ENCODE results near the gene RNASEH1. TPM values are rescaled to one million over a fixed set of nuclear protein-coding genes. Genes with fewer than 3 reads are reported as not detected.

Gene RNASEH1
- total RNA-seq, 1 experiment from 2014 or later = 42.0 TPM

- H3K79me2 ChIP-seq (ENCODE audit: insufficient read depth, low read length) = no peaks in the 10 kb centered on the region
- no peaks in the 10 kb centered on the region for H3K9me3 ChIP-seq (ENCODE audit: control insufficient read depth, low read depth, low read length)
- no peak overlapping the region for H3K27ac ChIP-seq (ENCODE audit: insufficient read length, low read depth, low read length)
- H3K14ac ChIP-seq (ENCODE audit: insufficient read depth, low read length) = no peak overlapping the region
- WGBS (ENCODE audit: extremely low coverage, insufficient read length, low lambda C conversion rate) = no CpG with 5 or more reads among the region's 29 CpGs
- Mint-ChIP-seq H3K27me3 (ENCODE audit: low read depth) (no peaks in the 10 kb centered on the region), H3K36me3 (ENCODE audit: insufficient read depth in 1 of 3, low read depth in 3 of 3) (peaks cover 19 to 53% (median 34%) of the 10 kb centered on the region in 3 experiments), H3K9me3 (peaks cover 4% of the 10 kb centered on the region in 2 experiments), H3K4me1 (no peaks in the 10 kb centered on the region), H3K27ac (no peak overlapping the region), H3K4me3 (no peak overlapping the region)
- H2BK120ac ChIP-seq (ENCODE audit: low read depth, low read length, poor library complexity, severe bottlenecking) = no peak overlapping the region
- no peak overlapping the region for H2BK12ac ChIP-seq (ENCODE audit: insufficient read length, low read depth, low read length)
- no peak overlapping the region for H3K4ac ChIP-seq (ENCODE audit: low read depth, low read length)
- H3K27me3 ChIP-seq (ENCODE audit: insufficient read depth, low read length) = no peaks in the 10 kb centered on the region
- no peak overlapping the region for H3K56ac ChIP-seq (ENCODE audit: insufficient read length, low read depth, low read length)
- no peak overlapping the region for H3K4me2 ChIP-seq (ENCODE audit: insufficient read depth, insufficient read length, low read length)
- H2BK15ac ChIP-seq (ENCODE audit: low read depth, low read length) = no peak overlapping the region
- no peak overlapping the region for H3K18ac ChIP-seq (ENCODE audit: insufficient read length, low read depth, low read length)
- no peak overlapping the region for H3K23ac ChIP-seq (ENCODE audit: insufficient read length, low read depth, low read length)
- no peaks in the 10 kb centered on the region for H3K23me2 ChIP-seq (ENCODE audit: insufficient read length, low read depth, low read length, poor library complexity, severe bottlenecking)
- no peak overlapping the region for H4K91ac ChIP-seq (ENCODE audit: insufficient read length, low read depth, low read length)
- no peak overlapping the region for H3K9ac ChIP-seq (ENCODE audit: extremely low read depth, insufficient read length, low read length)
- H2BK20ac ChIP-seq (ENCODE audit: low read depth, low read length, poor library complexity, severe bottlenecking) = no peak overlapping the region
- DNase-seq = no peak
- H4K20me1 ChIP-seq (ENCODE audit: control insufficient read depth, insufficient read depth, insufficient read length) = no peaks in the 10 kb centered on the region
- no peaks in the 10 kb centered on the region for H3K4me1 ChIP-seq (ENCODE audit: insufficient read depth, low read length)
- TF ChIP-seq CTCF (conservative IDR thresholded peaks at IDR 0.05) = no peak
- H2BK5ac ChIP-seq (ENCODE audit: insufficient read length, low read length) = no peak overlapping the region
- no peak overlapping the region for H4K8ac ChIP-seq (replicated peaks; ENCODE audit: insufficient read length, low read depth, low read length)
- peaks cover 1% of the 10 kb centered on the region for H3K79me1 ChIP-seq (ENCODE audit: insufficient read depth, low read depth, low read length, poor library complexity, severe bottlenecking)
- H2AFZ ChIP-seq (ENCODE audit: low read length) = no peak overlapping the region
- no peak overlapping the region for H4K5ac ChIP-seq (ENCODE audit: insufficient read length, low read depth, low read length)
- H2AK5ac ChIP-seq (ENCODE audit: insufficient read length, low read length) = no peak overlapping the region
- H3T11ph ChIP-seq (ENCODE audit: low read length) = no peak overlapping the region
Observed at GRCh38 chr2:3585261-3586109, 27.4 kb upstream of the RNASEH1 start.
